HepG2 (cell line): ENCODE data around the gene TBXAS1. TPM values are rescaled to one million over a fixed set of nuclear protein-coding genes. Genes with fewer than 3 reads are reported as not detected.

Experiments
- ATAC-seq: fragments of 200-7000 bp; cut with Tn5 transposase; 3 replicates; pipeline ENCODE4 v1.9.1; 2020; ENCODE audit warnings: mild to moderate bottlenecking, moderate library complexity
- BruUV-seq: library from RNA; stranded (reverse); fragments of 400-500 nt; replicated peaks from 2 replicates; lab custom pipeline; 2021; lab: Mats Ljungman, UMichigan
- CTCF ChIA-PET: fragments of 300-600 bp; formaldehyde crosslinking; extraction: SDS; loops from one replicate; lab custom pipeline; 2021; ENCODE audit warnings: low total read pairs, inconsistent platforms, low intra/inter-chr PET ratio; lab: Yijun Ruan, JAX
- POLR2A ChIA-PET: fragments of 350-600 bp; sonication (Branson Sonifier 250); formaldehyde crosslinking; loops from one replicate; lab custom pipeline; 2020; ENCODE audit warnings: antibody characterized with exemption, inconsistent platforms; lab: Yijun Ruan, JAX
- DNase-seq: peaks from one replicate; pipeline ENCODE4 v3.0.0-alpha.2; 2015; ENCODE audit warnings: low spot score
- FAIRE-seq: peaks from 3 replicates; lab custom pipeline; 2011; peaks lifted over from hg19 to GRCh38; lab: Jason Lieb, UNC
- H2AFZ ChIP-seq: one replicate; pipeline ENCODE4 v1.6.1; 2011; ENCODE audit warnings: low read length, inconsistent platforms
- H3K27ac ChIP-seq: fragments of 300-600 bp; 3 replicates; pipeline ENCODE4 v1.8.0; 2011; ENCODE audit warnings: mixed run types, mild to moderate bottlenecking, mixed read lengths, low read length, inconsistent platforms; ENCODE audit not compliant: insufficient read depth; ENCODE audit errors: extremely low read length
- H3K27me3 ChIP-seq, 2 experiments: fragments of 200-600 bp in 1 of 2; 2 replicates in 1 of 2; 3 replicates in 1 of 2; pipeline versions ENCODE4 v1.6.0 to v1.8.0; 2011; ENCODE audit warnings: low read length in 2 of 2, mild to moderate bottlenecking in 2 of 2, moderate library complexity in 2 of 2, inconsistent platforms in 1 of 2; ENCODE audit not compliant: insufficient read depth in 2 of 2, control insufficient read depth in 1 of 2
- H3K36me3 ChIP-seq, 2 experiments: fragments of 200-600 bp in 1 of 2; replicated peaks in 1 of 2; 2 replicates in 1 of 2; 3 replicates in 1 of 2; pipeline versions ENCODE4 v1.5.1 to v1.8.0; 2011; ENCODE audit warnings: low read length in 2 of 2, inconsistent platforms in 1 of 2; ENCODE audit not compliant: insufficient read depth in 2 of 2, control insufficient read depth in 1 of 2
- H3K4me1 ChIP-seq: 2 replicates; pipeline ENCODE4 v1.5.1; 2012; ENCODE audit warnings: low read length, inconsistent platforms; ENCODE audit not compliant: insufficient read depth
- H3K4me2 ChIP-seq: 2 replicates; pipeline ENCODE4 v1.6.0; 2011; ENCODE audit warnings: low read depth, low read length, inconsistent platforms
- H3K4me3 ChIP-seq, 3 experiments: fragments of 200-600 bp in 1 of 3; sonication (generic), shearing (Covaris generic) in 1 of 3; replicated peaks in 1 of 3; 2 replicates each; pipeline ENCODE4 v1.5.1; 2011 to 2016; ENCODE audit warnings: low read length in 3 of 3, inconsistent platforms in 2 of 3, low read depth in 2 of 3, mild to moderate bottlenecking in 2 of 3, control low read depth in 1 of 3, mixed read lengths in 1 of 3; ENCODE audit not compliant: insufficient read depth in 1 of 3
- H3K79me2 ChIP-seq: one replicate; pipeline ENCODE4 v1.6.1; 2011; ENCODE audit warnings: low read length, inconsistent platforms; ENCODE audit not compliant: insufficient read depth
- H3K9ac ChIP-seq: 2 replicates; pipeline ENCODE4 v1.6.0; 2011; ENCODE audit warnings: mild to moderate bottlenecking, low read depth, low read length, inconsistent platforms; ENCODE audit not compliant: insufficient read depth
- H3K9me3 ChIP-seq: 2 replicates; pipeline ENCODE4 v1.5.1; 2012; ENCODE audit warnings: mild to moderate bottlenecking, low read length
- H4K20me1 ChIP-seq: 2 replicates; pipeline ENCODE4 v1.6.0; 2011; ENCODE audit warnings: inconsistent platforms, mild to moderate bottlenecking, low read length, moderate library complexity; ENCODE audit not compliant: insufficient read depth
- AGO1 ChIP-seq: fragments of 200-400 bp; formaldehyde crosslinking; IDR thresholded peaks from 2 replicates; pipeline ENCODE4 v1.6.1; 2017; ENCODE audit warnings: mild to moderate bottlenecking, low read depth, low read length, moderate library complexity; ENCODE audit not compliant: poor library complexity, severe bottlenecking
- CAMTA2 ChIP-seq: sonication (generic); formaldehyde crosslinking; IDR thresholded peaks from 2 replicates; pipeline ENCODE4 v1.4.0; 2020; ENCODE audit warnings: mild to moderate bottlenecking, missing genetic modification reagents, borderline replicate concordance
- DPF2 ChIP-seq: sonication (generic); formaldehyde crosslinking; IDR thresholded peaks from 2 replicates; pipeline ENCODE4 v1.4.0; 2020; ENCODE audit warnings: mild to moderate bottlenecking, low read depth, missing genetic modification reagents, borderline replicate concordance
- FOXA1 ChIP-seq, 2 experiments: fragments of 450-650 bp in 1 of 2; sonication (generic) in 1 of 2; formaldehyde crosslinking in 1 of 2; IDR thresholded peaks; 2 replicates each; pipeline versions ENCODE4 v1.4.0 to v1.6.1; 2016 to 2020; ENCODE audit warnings: missing genetic modification reagents in 1 of 2
- GLI4 ChIP-seq: sonication (generic); formaldehyde crosslinking; IDR thresholded peaks from 2 replicates; pipeline ENCODE4 v1.5.1; 2020; ENCODE audit warnings: missing genetic modification reagents, mild to moderate bottlenecking, moderate library complexity, borderline replicate concordance
- KAT2B ChIP-seq: fragments of 150-350 bp; IDR thresholded peaks from 2 replicates; pipeline ENCODE4 v1.6.1; 2014; ENCODE audit warnings: low read depth, low read length, borderline replicate concordance
- KLF15 ChIP-seq: sonication (generic); formaldehyde crosslinking; IDR thresholded peaks from 2 replicates; pipeline ENCODE4 v1.8.1; 2023; ENCODE audit warnings: borderline replicate concordance, mild to moderate bottlenecking, inconsistent platforms, missing genetic modification reagents, mixed read lengths
- MTF2 ChIP-seq: sonication (generic); formaldehyde crosslinking; IDR thresholded peaks from 2 replicates; pipeline ENCODE4 v1.5.0; 2020; ENCODE audit warnings: missing genetic modification reagents, borderline replicate concordance
- XRCC5 ChIP-seq: fragments of 200-400 bp; formaldehyde crosslinking; optimal IDR thresholded peaks from 2 replicates; pipeline ENCODE3; 2017; ENCODE audit warnings: mild to moderate bottlenecking, low read length
- YEATS4 ChIP-seq: sonication (generic); formaldehyde crosslinking; IDR thresholded peaks from 2 replicates; pipeline ENCODE4 v1.4.0; 2020; ENCODE audit warnings: missing genetic modification reagents, borderline replicate concordance
- ZFP41 ChIP-seq: sonication (generic); formaldehyde crosslinking; IDR thresholded peaks from 2 replicates; pipeline ENCODE4 v1.4.0; 2020; ENCODE audit warnings: mild to moderate bottlenecking, missing genetic modification reagents, borderline replicate concordance
- ZMAT3 ChIP-seq: sonication (generic); formaldehyde crosslinking; conservative IDR thresholded peaks from 2 replicates; pipeline ENCODE4 v1.7.0; 2021; ENCODE audit warnings: missing genetic modification reagents
- ZNF460 ChIP-seq: sonication (generic); formaldehyde crosslinking; IDR thresholded peaks from 2 replicates; pipeline ENCODE4 v1.5.1; 2020; ENCODE audit warnings: missing genetic modification reagents, mild to moderate bottlenecking, borderline replicate concordance
- ZNF674 ChIP-seq: sonication (generic); formaldehyde crosslinking; IDR thresholded peaks from 2 replicates; pipeline ENCODE4 v1.5.0; 2020; ENCODE audit warnings: low read depth, mild to moderate bottlenecking, missing genetic modification reagents
- ZNF7 ChIP-seq: IDR thresholded peaks from 2 replicates; pipeline ENCODE4 v1.6.1; 2016; ENCODE audit warnings: missing biosample characterization, missing genetic modification reagents
- WGBS: methylation state at CpG from one replicate; pipeline ENCODE4 v1.1.6; 2017; ENCODE audit warnings: low lambda C conversion rate; 5-methylcytosine and 5-hydroxymethylcytosine counted together
- in situ Hi-C: cut with HindIII; loops from 2 replicates; pipeline ENCODE4 v1.10.0; 2017; ENCODE audit warnings: low pct_unique_long_range_greater_than_20kb; ENCODE audit not compliant: extremely low pct_ligation_motif_present
- intact Hi-C: fragments of 100-400 bp; cut with micrococcal nuclease; formaldehyde crosslinking; loops from one replicate; pipeline ENCODE4 v1.10.0; 2022; ENCODE audit not compliant: unreplicated experiment
- polyA plus RNA-seq, 8 experiments: library from polyadenylated mRNA; depleted of rRNA in 3 of 8; stranded (reverse) in 7 of 8; unstranded in 1 of 8; fragments of >200 nt; fragmentation: Illumina TruSeq in 4 of 8; extraction: Trizol in 4 of 8; gene quantifications; 2 replicates each; pipeline versions ENCODE4 v1.2.1 to v1.2.3, GENCODE V29; 2011 to 2016; ENCODE audit warnings: low read depth in 4 of 8, missing spikeins in 1 of 8, mixed read lengths in 1 of 8; ENCODE audit not compliant: insufficient read depth in 1 of 8
- total RNA-seq, 5 experiments: library from RNA; depleted of rRNA; stranded (reverse); fragments of >200 nt; fragmentation: Illumina TruSeq; extraction: Trizol; gene quantifications; 2 replicates each; pipeline ENCODE4 v1.2.3, GENCODE V29; 2016; ENCODE audit warnings: low read depth in 1 of 5
- TF ChIP-seq, protein P1 (sequence below): sonication (generic); formaldehyde crosslinking; IDR thresholded peaks from 2 replicates; pipeline ENCODE4 v1.8.0; 2023; ENCODE audit warnings: mild to moderate bottlenecking, missing genetic modification reagents
- TF ChIP-seq, protein P2 (sequence below): sonication (generic); formaldehyde crosslinking; IDR thresholded peaks from 2 replicates; pipeline ENCODE4 v1.5.0; 2020; ENCODE audit warnings: mild to moderate bottlenecking, missing genetic modification reagents
- TF ChIP-seq, protein P3 (sequence below): IDR thresholded peaks from 2 replicates; pipeline ENCODE4 v1.6.1; 2016; ENCODE audit warnings: missing compliant biosample characterization, missing genetic modification reagents, borderline replicate concordance
- TF ChIP-seq, protein P4 (sequence below): sonication (generic); formaldehyde crosslinking; IDR thresholded peaks from 2 replicates; pipeline ENCODE4 v1.4.0; 2020; ENCODE audit warnings: missing genetic modification reagents

The TBXAS1 gene
- total and polyA plus RNA-seq, 2 of the 13 experiments (the other 11 are each of a cell fraction or from before 2014, with no cell fraction given), result 4.0 to 4.9 TPM

DNA sequence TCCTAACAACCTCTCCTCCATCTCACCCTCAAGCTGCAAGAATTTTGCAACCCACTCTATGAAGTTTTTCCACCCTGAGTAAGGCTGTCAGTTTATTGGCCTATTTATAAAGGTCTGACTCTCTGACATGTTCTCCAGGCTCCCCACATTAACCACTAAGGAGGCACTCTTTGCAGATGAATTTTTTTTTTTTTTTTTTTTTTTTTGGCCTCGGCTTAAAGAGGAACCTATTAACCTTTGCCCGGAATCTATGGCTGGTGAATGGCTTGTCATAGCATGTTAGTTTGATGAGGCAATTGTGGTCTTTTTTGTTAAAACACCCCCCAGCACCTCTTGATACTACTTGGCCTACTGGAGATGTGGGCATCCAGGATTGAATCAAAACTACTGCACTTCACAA is 57.1 kb downstream of the TBXAS1 start (continued):
- no peak for TF ChIP-seq ZNF7 (CRISPR knock-in tag)
- TF ChIP-seq, protein P1, sequence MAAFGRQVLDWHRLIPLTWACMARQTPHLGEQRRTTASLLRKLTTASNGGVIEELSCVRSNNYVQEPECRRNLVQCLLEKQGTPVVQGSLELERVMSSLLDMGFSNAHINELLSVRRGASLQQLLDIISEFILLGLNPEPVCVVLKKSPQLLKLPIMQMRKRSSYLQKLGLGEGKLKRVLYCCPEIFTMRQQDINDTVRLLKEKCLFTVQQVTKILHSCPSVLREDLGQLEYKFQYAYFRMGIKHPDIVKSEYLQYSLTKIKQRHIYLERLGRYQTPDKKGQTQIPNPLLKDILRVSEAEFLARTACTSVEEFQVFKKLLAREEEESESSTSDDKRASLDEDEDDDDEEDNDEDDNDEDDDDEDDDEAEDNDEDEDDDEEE (CRISPR knock-in tag), result no peak
- TF ChIP-seq XRCC5, result no peak
- no peak for TF ChIP-seq AGO1
- TF ChIP-seq YEATS4 (CRISPR knock-in tag), result no peak
- TF ChIP-seq, protein P2, sequence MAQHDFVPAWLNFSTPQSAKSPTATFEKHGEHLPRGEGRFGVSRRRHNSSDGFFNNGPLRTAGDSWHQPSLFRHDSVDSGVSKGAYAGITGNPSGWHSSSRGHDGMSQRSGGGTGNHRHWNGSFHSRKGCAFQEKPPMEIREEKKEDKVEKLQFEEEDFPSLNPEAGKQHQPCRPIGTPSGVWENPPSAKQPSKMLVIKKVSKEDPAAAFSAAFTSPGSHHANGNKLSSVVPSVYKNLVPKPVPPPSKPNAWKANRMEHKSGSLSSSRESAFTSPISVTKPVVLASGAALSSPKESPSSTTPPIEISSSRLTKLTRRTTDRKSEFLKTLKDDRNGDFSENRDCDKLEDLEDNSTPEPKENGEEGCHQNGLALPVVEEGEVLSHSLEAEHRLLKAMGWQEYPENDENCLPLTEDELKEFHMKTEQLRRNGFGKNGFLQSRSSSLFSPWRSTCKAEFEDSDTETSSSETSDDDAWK (CRISPR knock-in tag), result no peak
- no peak for TF ChIP-seq ZMAT3 (CRISPR knock-in tag)
- TF ChIP-seq GLI4, result no peak

DNA sequence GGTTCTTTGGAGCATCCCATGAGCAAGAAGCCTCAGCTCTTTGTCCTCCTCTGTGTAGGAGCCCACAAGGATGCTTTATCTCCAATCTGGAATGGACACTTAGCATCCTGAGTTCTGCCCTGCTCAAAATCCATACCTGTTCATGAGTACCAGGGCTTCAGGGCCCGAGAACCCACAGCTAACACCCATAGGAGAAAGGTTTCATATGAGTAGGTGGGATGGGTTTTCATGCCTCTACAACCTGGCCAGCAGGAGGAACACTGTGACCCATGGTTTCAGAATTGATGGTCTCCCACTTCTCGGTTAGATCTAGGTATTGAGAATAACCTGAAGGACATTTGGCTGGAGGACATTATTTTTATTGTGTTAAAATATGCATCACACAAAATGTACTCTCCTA is 57.8 kb downstream of the TBXAS1 start:
- ChIA-PET POLR2A (no interaction called here), CTCF (no interaction called here)
- Histone ChIP-seq H4K20me1 (no peaks in the 10 kb centered on the region), H3K4me3 (no peak overlapping the region), H2AFZ (no peak overlapping the region), H3K4me1 (no peaks in the 10 kb centered on the region), H3K9ac (no peak overlapping the region), H3K27ac (no peak overlapping the region), H3K9me3 (no peaks in the 10 kb centered on the region), H3K27me3 (no peaks in the 10 kb centered on the region), H3K4me2 (no peak overlapping the region), H3K79me2 (no peaks in the 10 kb centered on the region), H3K36me3 (no peaks in the 10 kb centered on the region)
- FAIRE-seq (no peak), DNase-seq (no peak), ATAC-seq (no peak)
- intact Hi-C loops (no loop called here), in situ Hi-C loops (no loop called here)
- 36% methylated on average over 2 of the region's 2 CpGs for WGBS
- BruUV-seq, result no TSS peak
- TF ChIP-seq CAMTA2 (CRISPR knock-in tag), result no peak
- no peak for TF ChIP-seq ZNF674 (CRISPR knock-in tag)
- no peak for TF ChIP-seq MTF2 (CRISPR knock-in tag)
- no peak for TF ChIP-seq FOXA1 (IDR thresholded peaks at IDR 0.05)
- no peak for TF ChIP-seq FOXA1 (CRISPR knock-in tag; IDR thresholded peaks at IDR 0.05)
- no peak for TF ChIP-seq ZNF460 (CRISPR knock-in tag)
- TF ChIP-seq, protein P3, sequence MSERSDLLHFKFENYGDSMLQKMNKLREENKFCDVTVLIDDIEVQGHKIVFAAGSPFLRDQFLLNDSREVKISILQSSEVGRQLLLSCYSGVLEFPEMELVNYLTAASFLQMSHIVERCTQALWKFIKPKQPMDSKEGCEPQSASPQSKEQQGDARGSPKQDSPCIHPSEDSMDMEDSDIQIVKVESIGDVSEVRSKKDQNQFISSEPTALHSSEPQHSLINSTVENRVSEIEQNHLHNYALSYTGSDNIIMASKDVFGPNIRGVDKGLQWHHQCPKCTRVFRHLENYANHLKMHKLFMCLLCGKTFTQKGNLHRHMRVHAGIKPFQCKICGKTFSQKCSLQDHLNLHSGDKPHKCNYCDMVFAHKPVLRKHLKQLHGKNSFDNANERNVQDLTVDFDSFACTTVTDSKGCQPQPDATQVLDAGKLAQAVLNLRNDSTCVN, result no peak
- TF ChIP-seq, protein P4, sequence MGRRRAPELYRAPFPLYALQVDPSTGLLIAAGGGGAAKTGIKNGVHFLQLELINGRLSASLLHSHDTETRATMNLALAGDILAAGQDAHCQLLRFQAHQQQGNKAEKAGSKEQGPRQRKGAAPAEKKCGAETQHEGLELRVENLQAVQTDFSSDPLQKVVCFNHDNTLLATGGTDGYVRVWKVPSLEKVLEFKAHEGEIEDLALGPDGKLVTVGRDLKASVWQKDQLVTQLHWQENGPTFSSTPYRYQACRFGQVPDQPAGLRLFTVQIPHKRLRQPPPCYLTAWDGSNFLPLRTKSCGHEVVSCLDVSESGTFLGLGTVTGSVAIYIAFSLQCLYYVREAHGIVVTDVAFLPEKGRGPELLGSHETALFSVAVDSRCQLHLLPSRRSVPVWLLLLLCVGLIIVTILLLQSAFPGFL (CRISPR knock-in tag), result no peak
- TF ChIP-seq DPF2 (CRISPR knock-in tag), result no peak
- TF ChIP-seq ZFP41, result no peak
- TF ChIP-seq KLF15 (CRISPR knock-in tag), result no peak
- no peak for TF ChIP-seq KAT2B
